Colonic mucosa (tissue), 4 donors: ENCODE data around the gene BAIAP3. TPM values are rescaled to one million over a fixed set of nuclear protein-coding genes. Genes with fewer than 3 reads are reported as not detected.

Source experiments
- DNase-seq: peaks from one replicate; pipeline ENCODE4 v3.0.0-alpha.2; 2020
- H3K27ac ChIP-seq: fragments of 200-600 bp; one replicate; pipeline ENCODE4 v1.8.0; 2021
- H3K27me3 ChIP-seq: fragments of 200-600 bp; one replicate; pipeline ENCODE4 v1.8.0; 2021
- H3K36me3 ChIP-seq: fragments of 200-600 bp; one replicate; pipeline ENCODE4 v1.8.0; 2021
- H3K4me1 ChIP-seq: fragments of 200-600 bp; one replicate; pipeline ENCODE4 v1.8.0; 2021; ENCODE audit warnings: mild to moderate bottlenecking
- H3K4me3 ChIP-seq: fragments of 200-600 bp; one replicate; pipeline ENCODE4 v1.8.0; 2021
- H3K9ac ChIP-seq, 2 donors: one replicate each; pipeline ENCODE4 v1.7.0; 2013; ENCODE audit warnings: control low read depth in 2 of 2, low read depth in 2 of 2, low read length in 2 of 2
- H3K9me3 ChIP-seq: fragments of 200-600 bp; one replicate; pipeline ENCODE4 v1.8.0; 2021
- intact Hi-C: fragments of 100-400 bp; cut with DNase I; formaldehyde crosslinking; loops from one replicate; pipeline ENCODE4 v1.14.1; 2022
- total RNA-seq, 2 donors: library from RNA; stranded (reverse); fragmentation: NEBNext Ultra II Directional in 1 of 2; extraction: Animal tissue kit (Norgen Biotek cat#: 25700) in 1 of 2; gene quantifications; one replicate each; pipeline ENCODE4 v1.2.1, GENCODE V29; 2021
- TF ChIP-seq, protein P1 (sequence below): fragments of 200-600 bp; IDR thresholded peaks from one replicate; pipeline ENCODE4 v1.8.0; 2022; ENCODE audit warnings: antibody characterized with exemption, mild to moderate bottlenecking
- donor health status: healthy.
- donor health status: DM: no; HTN: no; CAD: no.
- donor health status: DM: no; HTN: no; CAD: no.

BAIAP3 gene
- total RNA-seq, 2 donors from 2014 or later: 5.5 to 9.8 TPM

DNA sequence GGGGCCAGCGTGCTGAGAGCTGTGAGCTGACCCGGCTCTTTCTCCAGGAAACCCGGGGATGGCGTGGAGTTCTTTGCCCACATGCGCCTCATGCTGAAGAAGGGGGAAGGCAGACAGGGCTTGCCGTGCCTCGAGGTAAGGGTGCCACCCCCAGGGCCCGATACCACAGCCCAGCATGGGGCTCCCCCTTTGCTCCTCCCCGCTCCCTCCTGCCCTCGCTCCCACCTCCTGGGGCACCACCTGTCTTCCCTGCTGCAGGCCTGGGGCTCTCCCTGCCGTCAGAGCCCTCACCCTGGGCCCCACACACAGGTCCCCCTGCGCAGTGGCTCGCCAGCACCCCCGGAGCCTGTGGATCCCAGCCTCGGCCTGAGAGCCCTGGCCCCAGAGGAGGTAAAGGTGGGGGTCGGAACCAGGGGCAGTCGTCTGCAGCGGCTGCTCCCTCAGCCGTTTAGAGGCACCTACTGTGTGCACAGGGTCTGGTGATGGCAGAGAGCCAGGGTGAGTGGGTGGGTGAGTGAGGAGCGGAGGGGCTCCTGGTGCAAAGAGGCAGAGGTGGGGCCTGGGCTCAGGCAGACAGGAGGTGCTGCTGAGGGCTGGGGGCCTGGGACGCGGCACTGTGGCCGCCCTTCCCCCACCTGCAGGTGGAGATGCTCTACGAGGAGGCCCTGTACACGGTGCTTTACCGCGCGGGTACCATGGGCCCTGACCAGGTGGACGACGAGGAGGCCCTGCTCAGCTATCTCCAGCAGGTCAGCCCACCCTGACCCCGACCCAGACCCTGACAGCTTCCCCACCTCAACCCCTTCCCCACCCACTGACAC lies 5.6 kb downstream of the BAIAP3 start:
- DNase-seq: no peak
- Histone ChIP-seq H3K9ac (no peak overlapping the region), H3K27ac (no peak overlapping the region), H3K9me3 (no peaks in the 10 kb centered on the region), H3K4me1 (peaks cover 7% of the 10 kb centered on the region), H3K36me3 (no peaks in the 10 kb centered on the region), H3K27me3 (peaks cover 23% of the 10 kb centered on the region), H3K4me3 (no peak overlapping the region)
- intact Hi-C loops: no loop called here
- TF ChIP-seq, protein P1, sequence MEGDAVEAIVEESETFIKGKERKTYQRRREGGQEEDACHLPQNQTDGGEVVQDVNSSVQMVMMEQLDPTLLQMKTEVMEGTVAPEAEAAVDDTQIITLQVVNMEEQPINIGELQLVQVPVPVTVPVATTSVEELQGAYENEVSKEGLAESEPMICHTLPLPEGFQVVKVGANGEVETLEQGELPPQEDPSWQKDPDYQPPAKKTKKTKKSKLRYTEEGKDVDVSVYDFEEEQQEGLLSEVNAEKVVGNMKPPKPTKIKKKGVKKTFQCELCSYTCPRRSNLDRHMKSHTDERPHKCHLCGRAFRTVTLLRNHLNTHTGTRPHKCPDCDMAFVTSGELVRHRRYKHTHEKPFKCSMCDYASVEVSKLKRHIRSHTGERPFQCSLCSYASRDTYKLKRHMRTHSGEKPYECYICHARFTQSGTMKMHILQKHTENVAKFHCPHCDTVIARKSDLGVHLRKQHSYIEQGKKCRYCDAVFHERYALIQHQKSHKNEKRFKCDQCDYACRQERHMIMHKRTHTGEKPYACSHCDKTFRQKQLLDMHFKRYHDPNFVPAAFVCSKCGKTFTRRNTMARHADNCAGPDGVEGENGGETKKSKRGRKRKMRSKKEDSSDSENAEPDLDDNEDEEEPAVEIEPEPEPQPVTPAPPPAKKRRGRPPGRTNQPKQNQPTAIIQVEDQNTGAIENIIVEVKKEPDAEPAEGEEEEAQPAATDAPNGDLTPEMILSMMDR: no peak

- Histone ChIP-seq H3K36me3 (no peaks in the 10 kb centered on the region), H3K27ac (no peak overlapping the region), H3K4me1 (peaks cover 6% of the 10 kb centered on the region), H3K4me3 (no peak overlapping the region), H3K27me3 (peaks cover 5% of the 10 kb centered on the region), H3K9ac (no peak overlapping the region), H3K9me3 (no peaks in the 10 kb centered on the region)
- TF ChIP-seq, protein P1: no peak
- intact Hi-C loops: no loop called here
- no peak for DNase-seq
Observed at GRCh38 chr16:1340730-1341494, 7.5 kb downstream of the BAIAP3 start.

- intact Hi-C loops: no loop called here
- Histone ChIP-seq H3K27ac (no peak overlapping the region), H3K9me3 (no peaks in the 10 kb centered on the region), H3K27me3 (no peaks in the 10 kb centered on the region), H3K9ac (peak overlapping the region in 1 of 2 donors; percentile 40), H3K36me3 (no peaks in the 10 kb centered on the region), H3K4me3 (no peak overlapping the region), H3K4me1 (peaks cover 6% of the 10 kb centered on the region)
- no peak for DNase-seq
- TF ChIP-seq, protein P1: no peak
Observed at GRCh38 chr16:1341495-1342420, 8.3 kb downstream of the BAIAP3 start.

DNA sequence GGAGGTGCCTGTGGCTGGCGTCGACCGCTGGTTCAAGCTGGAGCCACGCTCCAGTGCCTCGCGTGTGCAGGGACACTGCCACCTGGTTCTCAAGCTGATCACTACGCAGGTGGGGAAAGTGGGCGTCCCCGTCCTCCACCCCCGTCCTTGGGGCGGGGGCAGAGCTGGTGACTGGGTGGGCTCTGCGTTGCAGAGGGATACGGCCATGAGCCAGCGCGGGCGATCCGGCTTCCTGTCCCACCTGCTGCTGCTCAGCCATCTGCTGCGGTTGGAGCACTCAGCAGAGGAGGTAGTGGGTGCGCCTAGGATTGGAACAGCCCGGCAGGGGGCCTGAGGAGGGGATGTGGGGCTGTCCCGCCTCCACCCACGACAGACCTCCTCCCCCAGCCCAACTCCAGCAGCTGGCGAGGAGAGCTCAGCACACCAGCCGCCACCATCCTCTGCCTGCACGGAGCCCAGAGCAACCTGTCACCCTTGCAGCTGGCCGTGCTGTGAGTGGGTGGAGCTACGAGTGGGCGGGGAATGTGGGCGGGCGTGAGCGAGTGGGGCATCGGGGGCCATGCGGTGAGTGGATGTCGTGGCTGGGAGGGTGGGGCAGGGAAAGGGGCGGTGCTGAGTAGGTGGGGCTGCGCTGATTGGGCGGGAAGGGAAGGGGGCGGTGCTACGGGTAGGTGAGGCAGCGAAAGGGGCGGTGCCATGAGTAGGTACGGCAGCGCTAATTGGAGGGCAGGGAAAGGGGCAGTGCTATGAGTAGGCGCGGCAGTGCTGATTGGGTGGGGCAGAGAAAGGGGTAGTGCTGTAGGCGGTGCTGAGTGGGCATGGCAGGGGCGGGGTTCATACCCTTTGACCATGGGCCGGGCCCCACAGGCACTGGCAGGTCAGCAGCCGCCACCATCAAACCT lies 9.3 kb downstream of the BAIAP3 start:
- no peaks in the 10 kb centered on the region for H3K36me3 ChIP-seq
- peak; percentile 99 for DNase-seq
- peak overlapping the region in 1 of 2 donors; percentile 40 for H3K9ac ChIP-seq
- no peak overlapping the region for H3K27ac ChIP-seq
- no peaks in the 10 kb centered on the region for H3K27me3 ChIP-seq
- intact Hi-C loops: no loop called here
- peak overlapping the region; percentile 30 for H3K4me3 ChIP-seq
- TF ChIP-seq, protein P1: no peak
- no peaks in the 10 kb centered on the region for H3K9me3 ChIP-seq
- H3K4me1 ChIP-seq: peaks cover 6% of the 10 kb centered on the region
